WTC11 (cell line): ENCODE results near the gene SLC29A3. TPM values are rescaled to one million over a fixed set of nuclear protein-coding genes. Genes with fewer than 3 reads are reported as not detected.

Source experiments
- ATAC-seq: fragments of 200-7000 bp; cut with Tn5 transposase; 2 replicates; pipeline ENCODE4 v1.10.0; 2021; ENCODE audit warnings: mild to moderate bottlenecking, moderate library complexity
- CTCF ChIA-PET: fragments of 300-600 bp; sonication (Branson Sonifier 250); formaldehyde crosslinking; loops from one replicate; lab custom pipeline; 2021; ENCODE audit warnings: antibody characterized with exemption; lab: Charles Lee
- POLR2A ChIA-PET: fragments of 350-600 bp; sonication (Branson Sonifier 250); formaldehyde crosslinking; loops from one replicate; lab custom pipeline; 2021; ENCODE audit warnings: antibody characterized with exemption; lab: Charles Lee
- DNase-seq: peaks from one replicate; pipeline ENCODE4 v3.0.0; 2021; ENCODE audit warnings: low spot score
- H3K27ac Mint-ChIP-seq: 2 replicates; pipeline ENCODE4 v1.8.0; 2021; ENCODE audit warnings: mixed read lengths
- H3K27me3 Mint-ChIP-seq: 2 replicates; pipeline ENCODE4 v1.8.0; 2021; ENCODE audit warnings: low read depth, mild to moderate bottlenecking, moderate library complexity, mixed read lengths
- H3K36me3 Mint-ChIP-seq: 2 replicates; pipeline ENCODE4 v1.8.0; 2021; ENCODE audit warnings: mixed read lengths
- H3K4me1 Mint-ChIP-seq: 2 replicates; pipeline ENCODE4 v1.8.0; 2022; ENCODE audit warnings: mixed read lengths
- H3K4me3 Mint-ChIP-seq: 2 replicates; pipeline ENCODE4 v1.8.0; 2021; ENCODE audit warnings: mild to moderate bottlenecking, moderate library complexity, mixed read lengths
- H3K9me3 Mint-ChIP-seq: 2 replicates; pipeline ENCODE4 v1.8.0; 2021; ENCODE audit warnings: mixed read lengths
- ATF6 ChIP-seq: sonication (generic); formaldehyde crosslinking; IDR thresholded peaks from 2 replicates; pipeline ENCODE4 v1.8.1; 2023; ENCODE audit warnings: mild to moderate bottlenecking, missing genetic modification reagents
- CREB1 ChIP-seq: sonication (generic); formaldehyde crosslinking; IDR thresholded peaks from 2 replicates; pipeline ENCODE4 v1.8.0; 2023; ENCODE audit warnings: mild to moderate bottlenecking, missing genetic modification reagents
- ESRRA ChIP-seq: sonication (generic); formaldehyde crosslinking; IDR thresholded peaks from 2 replicates; pipeline ENCODE4 v1.8.1; 2022; ENCODE audit warnings: mild to moderate bottlenecking, missing genetic modification reagents, borderline replicate concordance
- FOXJ3 ChIP-seq: sonication (generic); formaldehyde crosslinking; IDR thresholded peaks from 2 replicates; pipeline ENCODE4 v1.9.0; 2021; ENCODE audit warnings: missing genetic modification reagents, mild to moderate bottlenecking, borderline replicate concordance
- GABPB1 ChIP-seq: sonication (generic); formaldehyde crosslinking; IDR thresholded peaks from 2 replicates; pipeline ENCODE4 v1.8.1; 2023; ENCODE audit warnings: mild to moderate bottlenecking, missing genetic modification reagents
- GRHL2 ChIP-seq: fragments of 250-450 bp; sonication (Bioruptor Pico); IDR thresholded peaks from 2 replicates; pipeline ENCODE4 v1.8.0; 2022; ENCODE audit warnings: mild to moderate bottlenecking, moderate library complexity; ENCODE audit not compliant: insufficient replicate concordance, severe bottlenecking
- IRF2 ChIP-seq: sonication (generic); formaldehyde crosslinking; IDR thresholded peaks from 2 replicates; pipeline ENCODE4 v1.8.0; 2022; ENCODE audit warnings: low read depth, missing genetic modification reagents, borderline replicate concordance
- MYBL2 ChIP-seq: sonication (generic); formaldehyde crosslinking; IDR thresholded peaks from 2 replicates; pipeline ENCODE4 v1.8.1; 2023; ENCODE audit warnings: mild to moderate bottlenecking, moderate library complexity, missing genetic modification reagents
- NFE2L1 ChIP-seq: sonication (generic); formaldehyde crosslinking; IDR thresholded peaks from 2 replicates; pipeline ENCODE4 v1.8.1; 2023; ENCODE audit warnings: missing genetic modification reagents
- NFYB ChIP-seq: sonication (generic); formaldehyde crosslinking; conservative IDR thresholded peaks from 2 replicates; pipeline ENCODE4 v1.8.0; 2022; ENCODE audit warnings: low read depth, missing genetic modification reagents
- SMAD4 ChIP-seq: sonication (generic); formaldehyde crosslinking; IDR thresholded peaks from 2 replicates; pipeline ENCODE4 v1.8.0; 2022; ENCODE audit warnings: mild to moderate bottlenecking, missing genetic modification reagents
- SOX15 ChIP-seq: fragments of 250-450 bp; sonication (Bioruptor Pico); IDR thresholded peaks from 2 replicates; pipeline ENCODE4 v1.9.0; 2021; ENCODE audit warnings: mild to moderate bottlenecking
- TEAD4 ChIP-seq: sonication (generic); formaldehyde crosslinking; IDR thresholded peaks from 2 replicates; pipeline ENCODE4 v1.8.0; 2022; ENCODE audit warnings: mild to moderate bottlenecking, missing genetic modification reagents
- ZNF219 ChIP-seq: sonication (generic); formaldehyde crosslinking; IDR thresholded peaks from 2 replicates; pipeline ENCODE4 v1.8.0; 2023; ENCODE audit warnings: missing genetic modification reagents, mild to moderate bottlenecking, borderline replicate concordance
- total RNA-seq: library from RNA; stranded (reverse); gene quantifications from 3 replicates; pipeline ENCODE4 v1.2.3, GENCODE V29; 2021
- TF ChIP-seq, protein P1 (sequence below): sonication (generic); formaldehyde crosslinking; IDR thresholded peaks from 2 replicates; pipeline ENCODE4 v1.8.0; 2022; ENCODE audit warnings: missing genetic modification reagents
- TF ChIP-seq, protein P2 (sequence below): fragments of 200-600 bp; IDR thresholded peaks from 2 replicates; pipeline ENCODE4 v1.8.0; 2022; ENCODE audit warnings: antibody characterized with exemption
- TF ChIP-seq, protein P3 (sequence below): sonication (generic); formaldehyde crosslinking; IDR thresholded peaks from 2 replicates; pipeline ENCODE4 v1.8.1; 2022; ENCODE audit warnings: mild to moderate bottlenecking, moderate library complexity, missing genetic modification reagents

Gene SLC29A3
- total RNA-seq, 1 experiment from 2014 or later = 9.2 TPM

DNA sequence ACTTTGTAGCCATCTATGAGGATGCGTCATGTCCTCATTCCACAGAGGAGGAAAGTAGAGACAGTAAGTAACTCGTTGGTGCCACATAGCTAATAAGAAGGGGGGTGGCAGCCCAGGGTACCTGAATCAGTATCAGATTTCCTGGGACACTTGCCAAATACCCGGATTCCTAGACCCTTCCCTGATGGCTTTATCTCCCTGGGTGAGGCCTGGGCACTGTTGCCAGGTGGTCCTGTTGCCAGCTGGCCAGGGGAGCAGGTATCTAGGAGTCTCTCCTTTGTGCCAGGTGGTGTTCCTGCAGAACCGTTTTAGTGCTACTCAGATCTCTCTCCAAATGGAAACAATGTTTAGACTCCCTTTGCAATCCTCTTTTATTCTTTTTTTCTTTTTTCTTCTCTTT lies 12.7 kb downstream of the SLC29A3 start:
- TF ChIP-seq FOXJ3 (CRISPR knock-in tag) (no peak), NFE2L1 (no peak), ESRRA (CRISPR knock-in tag) (no peak), SMAD4 (CRISPR knock-in tag) (no peak), GRHL2 (CRISPR knock-in tag) (no peak), ZNF219 (no peak), TEAD4 (CRISPR knock-in tag) (no peak), ATF6 (CRISPR knock-in tag) (no peak), SOX15 (CRISPR knock-in tag) (no peak), GABPB1 (no peak)
- TF ChIP-seq, protein P1, sequence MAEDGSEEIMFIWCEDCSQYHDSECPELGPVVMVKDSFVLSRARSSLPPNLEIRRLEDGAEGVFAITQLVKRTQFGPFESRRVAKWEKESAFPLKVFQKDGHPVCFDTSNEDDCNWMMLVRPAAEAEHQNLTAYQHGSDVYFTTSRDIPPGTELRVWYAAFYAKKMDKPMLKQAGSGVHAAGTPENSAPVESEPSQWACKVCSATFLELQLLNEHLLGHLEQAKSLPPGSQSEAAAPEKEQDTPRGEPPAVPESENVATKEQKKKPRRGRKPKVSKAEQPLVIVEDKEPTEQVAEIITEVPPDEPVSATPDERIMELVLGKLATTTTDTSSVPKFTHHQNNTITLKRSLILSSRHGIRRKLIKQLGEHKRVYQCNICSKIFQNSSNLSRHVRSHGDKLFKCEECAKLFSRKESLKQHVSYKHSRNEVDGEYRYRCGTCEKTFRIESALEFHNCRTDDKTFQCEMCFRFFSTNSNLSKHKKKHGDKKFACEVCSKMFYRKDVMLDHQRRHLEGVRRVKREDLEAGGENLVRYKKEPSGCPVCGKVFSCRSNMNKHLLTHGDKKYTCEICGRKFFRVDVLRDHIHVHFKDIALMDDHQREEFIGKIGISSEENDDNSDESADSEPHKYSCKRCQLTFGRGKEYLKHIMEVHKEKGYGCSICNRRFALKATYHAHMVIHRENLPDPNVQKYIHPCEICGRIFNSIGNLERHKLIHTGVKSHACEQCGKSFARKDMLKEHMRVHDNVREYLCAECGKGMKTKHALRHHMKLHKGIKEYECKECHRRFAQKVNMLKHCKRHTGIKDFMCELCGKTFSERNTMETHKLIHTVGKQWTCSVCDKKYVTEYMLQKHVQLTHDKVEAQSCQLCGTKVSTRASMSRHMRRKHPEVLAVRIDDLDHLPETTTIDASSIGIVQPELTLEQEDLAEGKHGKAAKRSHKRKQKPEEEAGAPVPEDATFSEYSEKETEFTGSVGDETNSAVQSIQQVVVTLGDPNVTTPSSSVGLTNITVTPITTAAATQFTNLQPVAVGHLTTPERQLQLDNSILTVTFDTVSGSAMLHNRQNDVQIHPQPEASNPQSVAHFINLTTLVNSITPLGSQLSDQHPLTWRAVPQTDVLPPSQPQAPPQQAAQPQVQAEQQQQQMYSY (CRISPR knock-in tag) = no peak
- TF ChIP-seq, protein P2, sequence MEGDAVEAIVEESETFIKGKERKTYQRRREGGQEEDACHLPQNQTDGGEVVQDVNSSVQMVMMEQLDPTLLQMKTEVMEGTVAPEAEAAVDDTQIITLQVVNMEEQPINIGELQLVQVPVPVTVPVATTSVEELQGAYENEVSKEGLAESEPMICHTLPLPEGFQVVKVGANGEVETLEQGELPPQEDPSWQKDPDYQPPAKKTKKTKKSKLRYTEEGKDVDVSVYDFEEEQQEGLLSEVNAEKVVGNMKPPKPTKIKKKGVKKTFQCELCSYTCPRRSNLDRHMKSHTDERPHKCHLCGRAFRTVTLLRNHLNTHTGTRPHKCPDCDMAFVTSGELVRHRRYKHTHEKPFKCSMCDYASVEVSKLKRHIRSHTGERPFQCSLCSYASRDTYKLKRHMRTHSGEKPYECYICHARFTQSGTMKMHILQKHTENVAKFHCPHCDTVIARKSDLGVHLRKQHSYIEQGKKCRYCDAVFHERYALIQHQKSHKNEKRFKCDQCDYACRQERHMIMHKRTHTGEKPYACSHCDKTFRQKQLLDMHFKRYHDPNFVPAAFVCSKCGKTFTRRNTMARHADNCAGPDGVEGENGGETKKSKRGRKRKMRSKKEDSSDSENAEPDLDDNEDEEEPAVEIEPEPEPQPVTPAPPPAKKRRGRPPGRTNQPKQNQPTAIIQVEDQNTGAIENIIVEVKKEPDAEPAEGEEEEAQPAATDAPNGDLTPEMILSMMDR = no peak
- TF ChIP-seq, protein P3, sequence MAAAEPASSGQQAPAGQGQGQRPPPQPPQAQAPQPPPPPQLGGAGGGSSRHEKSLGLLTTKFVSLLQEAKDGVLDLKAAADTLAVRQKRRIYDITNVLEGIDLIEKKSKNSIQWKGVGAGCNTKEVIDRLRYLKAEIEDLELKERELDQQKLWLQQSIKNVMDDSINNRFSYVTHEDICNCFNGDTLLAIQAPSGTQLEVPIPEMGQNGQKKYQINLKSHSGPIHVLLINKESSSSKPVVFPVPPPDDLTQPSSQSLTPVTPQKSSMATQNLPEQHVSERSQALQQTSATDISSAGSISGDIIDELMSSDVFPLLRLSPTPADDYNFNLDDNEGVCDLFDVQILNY (CRISPR knock-in tag) = no peak
- Mint-ChIP-seq H3K9me3 (no peaks in the 10 kb centered on the region), H3K27ac (no peak overlapping the region), H3K4me3 (no peak overlapping the region), H3K4me1 (peaks cover 16% of the 10 kb centered on the region), H3K36me3 (no peaks in the 10 kb centered on the region), H3K27me3 (no peaks in the 10 kb centered on the region)
- ChIA-PET CTCF (interaction anchor here (1.7 to 2.0 kb wide), 2 partner anchors 13 to 14 kb away, joined by 3 to 9 read pairs; partner anchors contain the start of gene SLC29A3), POLR2A (no interaction called here)
- ATAC-seq = no peak
- no peak for DNase-seq

GRCh38 chr10:71332466-71332865 lies 13.4 kb downstream of the SLC29A3 start:
- CTCF ChIA-PET = interaction anchor here (2.0 kb wide), 1 partner anchor 13 kb away, joined by 9 read pairs; the partner anchor contains the start of gene SLC29A3
- POLR2A ChIA-PET = no interaction called here
- TF ChIP-seq CREB1 (CRISPR knock-in tag) = no peak
- no peak for TF ChIP-seq IRF2 (CRISPR knock-in tag)
- TF ChIP-seq NFYB (CRISPR knock-in tag) = no peak
- TF ChIP-seq MYBL2 (CRISPR knock-in tag) = no peak
- TF ChIP-seq, all 79 proteins: peak for 0
- DNase-seq (no peak), ATAC-seq (no peak)
- Mint-ChIP-seq H3K27me3 (no peaks in the 10 kb centered on the region), H3K27ac (no peak overlapping the region), H3K36me3 (no peaks in the 10 kb centered on the region), H3K4me1 (peaks cover 23% of the 10 kb centered on the region), H3K9me3 (no peaks in the 10 kb centered on the region), H3K4me3 (no peak overlapping the region)
